Measurements from ENCODE around the gene BCORL1. TPM values are rescaled to one million over a fixed set of nuclear protein-coding genes. Genes with fewer than 3 reads are reported as not detected.

The BCORL1 gene
- total RNA-seq, 6 donors from 2014 or later: 3.2 to 21.4 (median 11.2) TPM

- H3K4me1 ChIP-seq: no peaks in the 10 kb centered on the region
- no peaks in the 10 kb centered on the region for H3K27me3 ChIP-seq
- TF ChIP-seq EP300 (IDR thresholded peaks at IDR 0.05): no peak
- no peak for TF ChIP-seq CTCF (IDR thresholded peaks at IDR 0.05)
- no peak for TF ChIP-seq POLR2A (IDR thresholded peaks at IDR 0.05)
- no peak for TF ChIP-seq POLR2AphosphoS5 (IDR thresholded peaks at IDR 0.05)
- H3K36me3 ChIP-seq: peaks cover 0 to 13% (median 0%) of the 10 kb centered on the region in 4 donors
- WGBS, 2 donors: 74 to 83% methylated on average over 6 of the region's 6 CpGs
- no peaks in the 10 kb centered on the region for H3K9me3 ChIP-seq
- ATAC-seq (ENCODE audit: low FRiP score in 2 of 2): no peak
- no peak for DNase-seq
- no peak overlapping the region for H3K27ac ChIP-seq
- no peak overlapping the region for H3K4me3 ChIP-seq
Observed at GRCh38 chrX:130001893-130002292, 19.5 kb downstream of the BCORL1 start.

- 53 to 76% methylated on average over 1 of the region's 1 CpG for WGBS, 2 donors
- Histone ChIP-seq H3K27me3 (no peaks in the 10 kb centered on the region), H3K4me1 (no peaks in the 10 kb centered on the region), H3K9me3 (no peaks in the 10 kb centered on the region), H3K4me3 (no peak overlapping the region), H3K36me3 (peaks cover 0 to 14% (median 0%) of the 10 kb centered on the region in 4 donors), H3K27ac (no peak overlapping the region)
- DNase-seq (no peak), ATAC-seq (ENCODE audit: low FRiP score in 2 of 2) (no peak)
- TF ChIP-seq POLR2AphosphoS5 (IDR thresholded peaks at IDR 0.05) (no peak), CTCF (IDR thresholded peaks at IDR 0.05) (no peak), EP300 (IDR thresholded peaks at IDR 0.05) (no peak), POLR2A (IDR thresholded peaks at IDR 0.05) (no peak)
Observed at GRCh38 chrX:130002541-130002940, 20.1 kb downstream of the BCORL1 start.

GRCh38 chrX:130005089-130005807 is 22.8 kb downstream of the BCORL1 start:
- H3K4me1 ChIP-seq: no peaks in the 10 kb centered on the region
- no peak for TF ChIP-seq POLR2AphosphoS5 (IDR thresholded peaks at IDR 0.05)
- TF ChIP-seq POLR2A (IDR thresholded peaks at IDR 0.05): no peak
- TF ChIP-seq EP300 (IDR thresholded peaks at IDR 0.05): no peak
- no peak for TF ChIP-seq CTCF (IDR thresholded peaks at IDR 0.05)
- H3K27me3 ChIP-seq: no peaks in the 10 kb centered on the region
- no peak overlapping the region for H3K4me3 ChIP-seq
- DNase-seq (no peak), ATAC-seq (ENCODE audit: low FRiP score in 2 of 2) (no peak)
- peaks cover 0 to 19% (median 0%) of the 10 kb centered on the region in 4 donors for H3K36me3 ChIP-seq
- H3K27ac ChIP-seq: no peak overlapping the region
- H3K9me3 ChIP-seq: no peaks in the 10 kb centered on the region
- 81 to 99% methylated on average over 11 to 13 of the region's 13 CpGs for WGBS, 2 donors

GRCh38 chrX:130009658-130010223 is 27.3 kb downstream of the BCORL1 start:
- Histone ChIP-seq H3K27me3 (no peaks in the 10 kb centered on the region), H3K4me3 (no peak overlapping the region), H3K4me1 (no peaks in the 10 kb centered on the region), H3K9me3 (no peaks in the 10 kb centered on the region), H3K36me3 (peaks cover 0 to 41% (median 11%) of the 10 kb centered on the region in 4 donors), H3K27ac (no peak overlapping the region)
- DNase-seq: no peak
- TF ChIP-seq POLR2A (IDR thresholded peaks at IDR 0.05) (no peak), EP300 (IDR thresholded peaks at IDR 0.05) (no peak), CTCF (IDR thresholded peaks at IDR 0.05) (no peak), POLR2AphosphoS5 (IDR thresholded peaks at IDR 0.05) (no peak)
- 86 to 88% methylated on average over 6 to 10 of the region's 10 CpGs for WGBS, 2 donors
- no peak for ATAC-seq (ENCODE audit: low FRiP score in 2 of 2)

All from upper lobe of left lung (tissue), 6 donors.